Embryonic facial prominence (tissue), 1 donor: Measurements from ENCODE around the gene PKDCC.
"Not testable (repeated sequence)": the region's sequence is repeated elsewhere in the genome, so short reads cannot be mapped to it uniquely, and the experiment has no call there.

Experiments used
- DNase-seq: peaks from one replicate; pipeline ENCODE4 v3.0.0-alpha.2; 2016; ENCODE audit errors: extremely low spot score

Gene PKDCC

GRCh38 chr2:42030829-42031228, 17.0 kb upstream of the PKDCC start:
- DNase-seq, result no peak

GRCh38 chr2:42031281-42032223, 16.3 kb upstream of the PKDCC start:
- DNase-seq, result no peak

- no peak for DNase-seq
Measured at GRCh38 chr2:42032224-42032620, 15.6 kb upstream of the PKDCC start.

DNA sequence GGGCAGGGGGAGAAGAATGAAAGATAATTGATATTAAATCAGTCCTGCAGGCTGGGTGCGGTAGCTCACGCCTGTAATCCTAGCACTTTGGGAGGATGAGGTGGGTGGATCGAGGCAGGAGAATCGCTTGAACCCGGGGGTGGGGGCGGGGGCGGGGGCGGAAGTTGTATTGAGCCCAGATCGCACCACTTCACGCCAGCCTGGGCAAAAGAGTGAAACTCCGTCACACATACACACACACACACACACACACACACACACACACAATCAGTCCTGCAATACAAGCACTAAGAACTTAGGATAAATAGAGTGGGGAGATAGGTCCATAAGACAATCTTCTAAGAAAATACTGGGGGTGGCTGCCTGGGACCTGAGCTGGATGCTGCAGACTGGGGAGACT, 15.1 kb upstream of the PKDCC start:
- no peak for DNase-seq

DNA sequence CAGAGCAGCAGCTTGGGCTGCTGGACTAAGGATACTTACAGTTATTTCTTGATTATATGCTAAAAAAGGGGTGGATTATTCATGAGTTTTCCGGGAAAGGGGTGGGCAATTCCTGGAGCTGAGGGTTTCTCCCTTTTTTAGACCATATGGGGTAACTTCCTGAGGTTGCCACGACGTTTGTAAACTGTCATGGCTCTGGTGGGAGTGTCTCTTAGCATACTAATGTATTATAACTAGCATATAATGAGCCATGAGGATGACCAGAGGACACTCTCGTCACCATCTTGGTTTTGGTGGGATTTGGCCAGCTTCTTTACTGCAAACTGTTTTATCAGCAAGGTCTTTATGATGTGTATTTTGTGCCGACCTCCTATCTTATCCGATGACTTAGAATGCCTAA, 13.7 kb upstream of the PKDCC start:
- not testable (repeated sequence) for DNase-seq

DNA sequence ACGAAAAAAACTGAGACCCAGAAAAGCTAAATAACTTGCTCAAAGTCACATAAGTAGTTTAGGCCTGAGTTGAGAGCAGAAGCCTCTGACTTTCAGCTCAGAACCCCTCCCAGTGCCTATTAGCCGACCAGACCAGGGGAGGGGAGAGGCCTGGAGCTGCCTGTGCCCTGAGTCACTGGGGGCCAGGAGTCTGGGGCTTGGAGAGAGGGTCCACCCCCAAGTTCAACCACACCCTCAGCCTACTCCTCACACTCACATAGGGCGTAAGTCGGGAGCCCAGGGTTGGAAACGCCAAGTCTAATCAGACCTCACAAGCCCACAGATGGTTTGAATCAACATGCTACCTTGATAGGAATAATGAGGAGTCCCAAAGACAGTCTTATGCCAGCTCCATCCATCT, 12.6 kb upstream of the PKDCC start:
- no peak for DNase-seq

DNA sequence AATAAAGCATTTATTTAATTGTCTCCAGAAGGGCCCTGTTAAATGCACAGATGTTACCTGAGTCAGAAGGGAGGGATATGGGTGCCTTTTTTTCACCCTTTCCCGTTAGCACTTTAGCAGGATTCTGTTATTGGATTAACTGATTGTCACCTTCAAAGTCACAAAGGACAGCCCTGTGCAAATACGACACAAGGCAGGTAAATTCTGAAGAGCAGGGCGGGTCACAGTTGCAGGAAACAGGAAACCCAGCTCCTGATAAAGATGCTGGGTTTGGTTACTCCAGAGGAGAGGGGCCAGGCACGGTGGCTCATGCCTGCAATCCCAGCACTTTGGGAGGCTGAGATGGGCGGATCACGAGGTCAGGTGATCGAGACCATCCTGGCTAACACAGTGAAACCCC, 11.4 kb upstream of the PKDCC start:
- DNase-seq, result no peak

- no peak for DNase-seq
Measured at GRCh38 chr2:42036940-42037339, 10.9 kb upstream of the PKDCC start.

GRCh38 chr2:42040643-42041278, 7.1 kb upstream of the PKDCC start:
- no peak for DNase-seq

DNA sequence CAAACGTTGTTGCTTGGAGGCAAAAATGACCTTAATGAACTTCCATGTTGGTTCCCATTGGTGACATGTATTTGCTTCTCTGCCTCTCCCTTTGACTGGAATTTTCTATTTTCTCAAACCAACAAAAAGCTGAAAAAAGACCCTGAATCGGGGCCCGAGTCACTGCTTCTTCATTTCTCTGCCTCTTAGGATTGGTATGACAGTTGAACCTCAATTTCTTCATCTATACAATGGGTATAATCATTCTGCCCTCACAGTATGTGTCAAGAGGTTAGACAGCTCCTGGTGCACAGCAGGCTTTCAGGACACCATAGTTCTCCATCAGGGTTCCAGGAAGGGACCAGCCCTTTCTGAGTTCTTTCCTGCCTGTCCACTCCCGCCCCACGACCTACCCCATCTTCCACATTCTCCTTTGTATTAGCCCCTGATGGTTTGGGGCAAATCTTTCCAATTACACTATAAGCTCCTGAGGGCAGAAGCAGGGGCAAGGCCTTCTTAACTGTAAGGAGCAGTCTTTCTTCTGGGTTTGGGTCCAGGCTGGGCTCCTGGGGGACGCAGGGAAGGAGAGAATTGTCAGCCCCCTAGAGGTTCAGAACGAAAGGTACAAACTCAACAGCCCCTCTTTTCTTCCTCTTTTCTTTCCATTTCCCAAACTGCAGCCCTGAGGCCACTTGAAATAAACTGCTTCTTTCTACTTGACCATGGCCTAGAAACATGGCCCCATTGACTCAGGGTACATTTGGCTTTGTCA, 6.3 kb upstream of the PKDCC start:
- DNase-seq, result no peak

DNA sequence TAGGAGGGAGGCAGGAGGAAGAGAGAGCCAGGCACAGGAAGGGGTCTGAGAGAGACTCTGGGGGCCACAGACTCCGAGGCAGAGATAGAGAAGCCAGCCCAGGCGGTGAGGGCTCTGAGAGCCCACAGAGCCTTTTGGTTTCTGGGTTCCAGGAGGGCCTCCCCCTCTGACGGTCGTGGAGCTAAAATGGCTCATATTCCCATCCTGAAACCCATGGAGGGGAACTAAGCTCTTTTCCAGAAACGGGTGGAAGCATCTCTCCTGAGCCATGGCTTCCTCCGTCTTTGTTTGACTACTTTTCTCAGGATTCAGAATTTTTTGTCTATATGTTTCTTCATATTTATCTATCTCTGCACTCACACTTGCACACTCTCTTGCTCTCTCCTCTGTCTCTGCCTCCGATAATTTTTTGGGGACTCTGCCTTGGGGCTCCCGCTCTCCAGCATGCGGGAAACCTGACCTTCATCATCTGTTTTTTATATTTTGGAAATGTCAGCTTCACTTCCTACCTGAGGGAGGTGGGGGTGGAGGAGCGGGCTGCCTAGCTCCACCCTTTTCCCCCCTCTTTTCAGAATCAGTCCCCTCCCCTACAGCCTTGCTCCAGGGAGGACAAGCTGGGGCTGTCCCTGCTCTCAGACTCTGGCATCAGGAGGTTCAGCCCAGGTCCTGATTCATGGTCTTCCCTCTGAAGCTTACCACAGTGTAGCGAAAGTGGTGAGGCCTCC, 5.0 kb upstream of the PKDCC start:
- DNase-seq, result no peak

GRCh38 chr2:42043789-42044394, 3.9 kb upstream of the PKDCC start:
- no peak for DNase-seq

GRCh38 chr2:42044939-42045338, 2.9 kb upstream of the PKDCC start:
- DNase-seq, result no peak

DNA sequence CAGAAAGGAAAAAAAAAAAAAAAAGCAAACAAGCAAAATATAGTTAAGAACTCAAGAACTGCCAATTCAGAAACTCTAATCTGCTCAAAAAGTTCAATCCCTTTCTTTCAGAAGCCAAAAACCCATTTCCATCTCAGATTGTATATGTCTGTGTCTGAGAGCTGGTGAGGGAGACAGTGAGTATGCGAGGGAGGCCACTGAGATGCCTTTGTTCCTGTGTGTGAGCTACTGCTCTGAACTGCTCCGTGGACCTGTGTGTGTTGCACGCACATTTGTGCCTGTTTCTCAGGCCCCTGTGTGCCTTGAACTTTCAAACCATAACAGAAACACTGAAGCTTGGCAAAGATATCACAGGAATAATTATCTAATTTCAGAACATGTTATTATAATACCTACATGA, 2.5 kb upstream of the PKDCC start:
- no peak for DNase-seq

DNA sequence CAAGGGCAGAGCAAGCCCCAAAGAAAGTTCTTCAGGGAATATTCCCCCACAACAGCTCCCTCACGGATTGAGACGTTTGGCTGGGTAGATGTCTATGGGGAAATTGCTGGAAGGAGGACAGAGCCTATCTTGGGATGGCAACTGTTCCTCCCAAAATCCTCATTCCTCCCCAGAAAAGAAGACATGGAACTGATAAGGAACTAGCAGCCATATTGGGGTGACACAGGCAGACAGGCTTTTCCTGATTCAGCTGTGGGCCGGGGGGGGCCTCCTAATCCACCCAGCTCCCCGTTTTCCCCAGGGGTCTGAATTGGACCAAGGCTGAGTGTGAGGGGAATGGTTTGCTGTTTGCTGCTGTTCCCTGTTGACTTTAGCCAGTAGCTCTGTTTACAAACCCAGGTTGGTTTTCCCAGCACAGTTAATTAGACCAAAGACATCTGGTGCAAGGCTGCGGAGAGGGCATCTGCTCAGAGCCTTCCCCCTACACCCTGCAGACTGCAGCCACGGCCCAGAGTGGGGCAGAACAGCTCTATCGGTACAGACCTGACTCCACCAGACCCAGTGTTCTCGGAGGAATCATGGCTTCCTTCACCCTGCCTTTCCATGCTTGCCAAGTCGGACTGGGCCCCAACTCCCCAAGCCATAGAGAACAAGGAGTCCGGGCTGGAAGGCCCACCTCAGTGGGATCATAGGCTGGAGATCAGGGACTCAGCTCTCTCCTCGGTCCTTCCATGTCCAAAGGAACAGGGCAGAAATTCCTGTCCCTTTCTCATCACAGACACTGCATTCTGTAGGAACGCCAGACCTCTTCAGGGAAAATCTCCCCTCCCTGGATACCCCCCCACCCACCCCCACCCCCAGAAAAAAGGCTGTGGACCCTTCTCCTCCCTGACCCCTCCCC, 1.7 kb upstream of the PKDCC start:
- DNase-seq, result no peak

- DNase-seq, result no peak
Measured at GRCh38 chr2:42046819-42047487, 868 bp upstream of the PKDCC start.

- no peak for DNase-seq
Measured at GRCh38 chr2:42048299-42049220, 739 bp downstream of the PKDCC start.

DNA sequence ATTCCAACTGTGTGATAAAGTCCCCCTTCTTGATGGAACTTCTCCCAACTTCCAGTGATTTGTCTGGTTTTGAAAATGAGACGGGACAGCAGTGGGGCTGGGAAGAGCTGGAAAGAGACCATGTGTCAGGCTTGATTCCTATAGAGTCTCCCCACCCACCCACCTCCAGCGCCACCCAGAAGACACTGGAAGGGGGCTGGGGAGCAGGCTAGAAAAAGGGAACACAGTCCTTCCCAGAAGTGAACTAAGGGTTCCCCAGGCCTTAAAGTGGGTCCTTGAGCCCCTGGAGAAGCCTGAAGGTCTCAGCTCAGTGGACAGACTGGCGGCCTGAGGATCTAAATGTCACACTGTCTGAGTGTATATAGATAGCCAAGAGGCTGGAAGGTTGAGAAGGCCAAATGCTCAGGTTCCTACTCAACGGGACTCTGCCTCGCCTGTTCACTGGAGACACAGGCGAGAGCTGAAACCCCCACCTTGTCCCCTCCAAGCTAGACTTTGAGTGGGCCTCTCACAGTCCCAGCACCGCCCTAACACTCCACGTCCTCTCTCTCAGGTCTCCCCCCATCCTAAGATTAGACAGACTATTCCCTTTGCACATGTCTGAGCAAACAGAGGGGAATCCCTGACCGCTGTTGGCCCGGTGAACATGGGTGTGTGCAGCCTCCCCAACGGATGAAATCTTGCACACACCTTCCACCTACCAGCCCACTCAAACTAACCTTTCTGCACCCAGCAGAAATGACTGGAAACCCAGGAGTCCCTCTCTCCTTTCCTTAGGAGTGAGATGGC, 1.6 kb downstream of the PKDCC start:
- no peak for DNase-seq
